Kidney tubule cell (primary cell): Measurements from ENCODE around the gene AK5.
A peak's percentile ranks its signal among the peaks of the same experiment; 100 is the strongest.

Experiments used
- DNase-seq: peaks from one replicate; pipeline ENCODE4 v3.0.0-alpha.2; 2018; ENCODE audit warnings: low spot score

The AK5 gene

GRCh38 chr1:77543822-77544448 is 262.1 kb downstream of the AK5 start:
- peak; percentile 47 for DNase-seq

GRCh38 chr1:77544845-77545244 is 263.0 kb downstream of the AK5 start:
- no peak for DNase-seq

- DNase-seq: no peak
These were observed 264.2 kb downstream of the AK5 start for GRCh38 chr1:77545970-77546369.

GRCh38 chr1:77546890-77547289 is 265.1 kb downstream of the AK5 start:
- no peak for DNase-seq

- no peak for DNase-seq
These were observed 266.5 kb downstream of the AK5 start for GRCh38 chr1:77548285-77548684.

GRCh38 chr1:77550135-77550534 is 268.3 kb downstream of the AK5 start:
- DNase-seq: no peak

- DNase-seq: no peak
These were observed 270.8 kb downstream of the AK5 start for GRCh38 chr1:77552626-77553025.

- no peak for DNase-seq
These were observed 271.9 kb downstream of the AK5 start for GRCh38 chr1:77553568-77554291.

GRCh38 chr1:77556045-77556444 is 274.2 kb downstream of the AK5 start:
- DNase-seq: no peak

- DNase-seq: peak; percentile 15
These were observed 275.2 kb downstream of the AK5 start for GRCh38 chr1:77557053-77557452.

GRCh38 chr1:77558591-77559164 is 276.9 kb downstream of the AK5 start:
- no peak for DNase-seq

- no peak for DNase-seq
These were observed 278.9 kb downstream of the AK5 start for GRCh38 chr1:77560741-77561140.

- no peak for DNase-seq
These were observed 280.9 kb downstream of the AK5 start for GRCh38 chr1:77562596-77563150.

- no peak for DNase-seq
These were observed 283.5 kb downstream of the AK5 start for GRCh38 chr1:77565321-77565720.

- no peak for DNase-seq
These were observed 289.8 kb downstream of the AK5 start for GRCh38 chr1:77571642-77572041.

- DNase-seq: no peak
These were observed 297.7 kb downstream of the AK5 start for GRCh38 chr1:77579547-77579946.

- no peak for DNase-seq
These were observed 301.1 kb downstream of the AK5 start for GRCh38 chr1:77582905-77583304.

GRCh38 chr1:77583483-77583882 is 301.7 kb downstream of the AK5 start:
- DNase-seq: no peak

GRCh38 chr1:77584884-77585283 is 303.1 kb downstream of the AK5 start:
- DNase-seq: no peak

GRCh38 chr1:77585610-77586314 is 303.9 kb downstream of the AK5 start:
- no peak for DNase-seq

- DNase-seq: no peak
These were observed 307.4 kb downstream of the AK5 start for GRCh38 chr1:77589231-77589630.

- DNase-seq: no peak
These were observed 308.8 kb downstream of the AK5 start for GRCh38 chr1:77590651-77591050.

GRCh38 chr1:77592906-77593305 is 311.1 kb downstream of the AK5 start:
- DNase-seq: no peak
